Cardiac fibroblast (primary cell): ENCODE results near the gene LRP1.

Experiments
- DNase-seq, 2 donors: peaks; one replicate each; pipeline versions ENCODE4 v3.0.0 to v3.0.0-alpha.2; 2010; ENCODE audit warnings: low read depth in 2 of 2
- H3K4me3 ChIP-seq, 2 donors: replicated peaks in 1 of 2; 1 replicate in 1 of 2; 2 replicates in 1 of 2; pipeline ENCODE4 v1.5.1; 2011; ENCODE audit warnings: low read depth in 2 of 2, low read length in 2 of 2, mild to moderate bottlenecking in 2 of 2, moderate library complexity in 1 of 2
- CTCF ChIP-seq: IDR thresholded peaks from one replicate; pipeline ENCODE4 v1.5.1; 2011; ENCODE audit warnings: low read depth, mild to moderate bottlenecking, low read length, inconsistent platforms

LRP1 gene

DNA sequence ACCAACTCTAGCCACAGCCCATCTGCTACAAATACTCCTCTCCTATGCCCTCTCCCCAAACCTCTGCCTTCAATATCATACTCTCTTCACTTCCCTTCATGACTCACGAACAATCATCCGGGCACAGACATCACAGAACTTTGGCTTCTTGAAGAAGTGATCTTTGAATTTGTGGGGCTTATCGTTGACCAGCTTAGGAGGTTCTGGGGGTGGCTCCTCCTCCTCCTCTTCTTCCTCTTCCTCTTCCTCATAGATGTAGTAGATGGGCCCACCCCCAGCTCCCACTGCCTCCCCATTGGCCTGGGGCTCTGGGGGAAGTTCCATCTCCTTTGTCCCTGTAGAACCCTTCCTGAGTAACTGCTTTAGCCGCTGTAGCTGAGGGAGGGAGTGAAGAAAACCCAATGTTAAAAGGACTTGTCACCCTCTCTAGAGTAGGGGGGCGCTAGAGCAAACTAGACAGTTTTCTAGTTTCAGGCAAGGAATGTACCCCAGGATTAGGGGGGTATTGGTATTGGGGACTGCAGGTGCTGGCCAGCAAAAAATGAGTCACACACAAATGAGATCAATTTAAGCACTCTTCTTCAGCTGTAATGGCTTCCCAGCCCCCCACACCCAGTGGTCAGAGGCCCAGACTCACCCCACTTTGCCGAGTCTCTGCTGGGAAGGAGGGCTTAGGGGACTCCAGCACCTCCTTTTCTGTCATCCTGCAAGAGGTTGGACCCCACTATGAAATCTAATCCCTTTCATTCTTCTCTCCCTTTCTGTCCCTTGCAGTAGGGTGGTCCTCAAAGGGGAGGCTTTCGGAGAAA, 120.9 kb downstream of the LRP1 start:
- TF ChIP-seq CTCF = no peak
- DNase-seq = no peak
- no peak overlapping the region for H3K4me3 ChIP-seq

- no peak overlapping the region for H3K4me3 ChIP-seq
- TF ChIP-seq CTCF = no peak
- no peak for DNase-seq
Observed at GRCh38 chr12:57250541-57250940, 122.3 kb downstream of the LRP1 start.

DNA sequence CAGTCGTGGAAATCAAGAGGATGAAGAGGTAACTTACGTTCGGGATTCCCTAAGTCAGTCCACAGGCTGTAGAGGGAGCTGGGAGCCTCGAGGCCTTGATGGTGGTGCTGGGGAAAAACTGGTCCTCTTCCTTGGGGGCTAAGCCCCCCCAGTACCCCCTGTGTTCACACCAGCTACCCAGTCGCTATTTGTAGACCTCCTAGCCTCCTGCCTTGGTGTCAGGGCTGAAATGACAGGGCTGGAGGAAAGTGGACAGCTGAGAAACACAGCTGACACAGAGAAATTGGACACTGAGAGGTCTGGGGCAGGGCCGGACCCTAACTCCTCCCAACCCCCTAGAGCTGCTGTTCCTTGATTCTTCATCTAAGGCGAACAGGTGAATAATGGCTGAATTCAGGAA, 122.7 kb downstream of the LRP1 start, which contains the start of gene STAC3:
Gene STAC3, minus strand, starts transcription at position 232 of the 400 bp plus-strand sequence. CDS start 1,551 bp downstream, outside the sequence.
- TF ChIP-seq CTCF = no peak
- DNase-seq = no peak
- no peak within 1 kb of the TSS for H3K4me3 ChIP-seq

DNA sequence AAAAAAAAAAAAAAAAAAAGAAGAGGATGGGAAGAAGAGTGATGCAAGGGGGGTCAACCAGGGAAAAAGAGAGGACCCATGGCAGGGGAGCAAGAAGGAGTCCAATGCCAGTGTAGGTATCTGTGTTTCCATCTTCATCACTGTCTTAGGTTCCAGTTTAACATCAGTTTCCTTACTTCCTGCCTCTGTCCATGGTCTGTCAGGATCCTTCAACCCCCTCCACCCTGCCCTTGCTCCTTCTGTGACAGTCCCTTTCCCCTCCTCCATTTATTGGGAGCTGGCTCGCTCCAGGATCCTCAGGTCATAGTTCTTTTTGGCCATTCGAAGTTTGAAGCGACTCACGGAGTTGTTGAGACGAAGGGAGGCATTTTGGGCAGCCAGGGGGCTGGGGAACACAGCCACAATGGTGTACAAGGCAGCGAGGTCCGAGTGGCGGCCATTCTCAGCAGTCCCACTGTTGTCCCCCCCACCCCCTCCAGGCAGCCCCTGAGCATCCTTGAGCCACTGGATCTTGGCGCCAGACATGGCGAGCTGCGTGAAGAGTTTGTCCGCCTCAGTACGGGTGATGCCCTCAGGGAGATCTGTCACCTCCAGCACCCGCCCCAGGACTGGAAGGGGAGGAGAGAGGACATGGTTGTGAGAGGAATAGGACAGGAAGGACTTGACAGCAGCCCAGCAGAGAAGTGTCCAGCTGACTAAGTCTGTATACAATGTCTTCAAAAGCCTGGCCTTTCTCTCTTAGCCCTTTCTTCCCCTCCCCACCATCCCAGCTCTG, 126.4 kb downstream of the LRP1 start:
- no peak overlapping the region for H3K4me3 ChIP-seq
- no peak for DNase-seq
- TF ChIP-seq CTCF = no peak

GRCh38 chr12:57255916-57256315, 127.6 kb downstream of the LRP1 start:
- no peak for DNase-seq
- H3K4me3 ChIP-seq = no peak overlapping the region
- TF ChIP-seq CTCF = no peak

DNA sequence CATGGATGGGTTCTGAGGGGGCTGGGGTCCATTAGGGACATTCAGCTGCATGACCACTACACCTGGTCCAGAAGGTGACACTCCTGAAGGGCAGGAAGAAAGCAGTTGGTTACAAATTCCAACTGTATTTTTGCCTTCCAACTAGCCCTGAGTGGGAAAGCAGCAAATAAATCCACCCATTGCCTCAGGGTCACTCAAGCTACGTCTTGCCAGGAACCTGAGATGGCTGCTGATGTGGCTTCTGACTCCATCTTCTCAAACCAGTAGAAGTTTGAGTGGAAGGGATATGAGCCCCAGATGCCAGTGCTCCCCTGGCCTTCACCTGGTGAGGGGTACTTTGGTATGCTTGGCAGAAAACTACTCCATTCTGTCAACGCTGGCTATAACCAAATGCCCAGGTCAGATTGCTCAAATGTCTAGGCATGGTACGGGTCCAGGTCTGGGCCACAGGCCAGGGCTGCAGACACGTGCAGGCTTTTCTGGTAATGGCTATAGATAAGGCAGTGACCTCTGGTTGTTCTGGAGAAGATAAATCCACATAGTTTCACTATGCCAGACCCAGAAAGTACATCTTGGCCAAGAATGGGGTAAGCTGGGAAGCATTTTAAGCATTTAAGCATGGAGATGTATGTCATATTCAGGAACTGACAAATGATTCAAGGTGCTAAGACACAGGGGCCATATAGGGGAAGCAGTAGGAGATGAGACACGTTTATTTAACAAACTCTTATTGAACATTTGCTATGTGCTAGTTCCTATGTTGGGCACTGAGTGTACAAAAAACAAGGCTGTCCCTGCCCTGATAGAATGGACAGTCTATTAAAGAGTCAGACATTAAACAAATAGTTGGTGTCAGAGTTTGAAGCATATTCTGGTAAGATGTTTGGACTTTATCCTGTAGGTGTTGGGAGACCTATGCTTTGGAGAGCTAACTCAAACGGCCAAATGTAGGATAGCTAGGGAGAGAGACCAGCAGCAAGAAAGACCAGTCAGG, 131.0 kb downstream of the LRP1 start:
- no peak for TF ChIP-seq CTCF
- peak in 1 of 2 donors; percentile 90 for DNase-seq
- no peak overlapping the region for H3K4me3 ChIP-seq
